Panc1 (cell line): ENCODE measurements around the gene NEK7.

Source experiments
- CTCF ChIP-seq: fragments of 450-650 bp; IDR thresholded peaks from 2 replicates; pipeline ENCODE4 v1.5.1; 2017; ENCODE audit warnings: mild to moderate bottlenecking
- POLR2AphosphoS5 ChIP-seq: IDR thresholded peaks from 2 replicates; pipeline ENCODE4 v1.6.1; 2012; ENCODE audit warnings: mild to moderate bottlenecking, low read depth, low read length, moderate library complexity
- REST ChIP-seq, 2 experiments: IDR thresholded peaks; 2 replicates each; pipeline ENCODE4 v1.6.1; 2011 to 2012; ENCODE audit warnings: low read depth in 2 of 2, control low read depth in 1 of 2, low read length in 1 of 2, mild to moderate bottlenecking in 1 of 2, moderate library complexity in 1 of 2; ENCODE audit not compliant: insufficient read depth in 1 of 2

DNA sequence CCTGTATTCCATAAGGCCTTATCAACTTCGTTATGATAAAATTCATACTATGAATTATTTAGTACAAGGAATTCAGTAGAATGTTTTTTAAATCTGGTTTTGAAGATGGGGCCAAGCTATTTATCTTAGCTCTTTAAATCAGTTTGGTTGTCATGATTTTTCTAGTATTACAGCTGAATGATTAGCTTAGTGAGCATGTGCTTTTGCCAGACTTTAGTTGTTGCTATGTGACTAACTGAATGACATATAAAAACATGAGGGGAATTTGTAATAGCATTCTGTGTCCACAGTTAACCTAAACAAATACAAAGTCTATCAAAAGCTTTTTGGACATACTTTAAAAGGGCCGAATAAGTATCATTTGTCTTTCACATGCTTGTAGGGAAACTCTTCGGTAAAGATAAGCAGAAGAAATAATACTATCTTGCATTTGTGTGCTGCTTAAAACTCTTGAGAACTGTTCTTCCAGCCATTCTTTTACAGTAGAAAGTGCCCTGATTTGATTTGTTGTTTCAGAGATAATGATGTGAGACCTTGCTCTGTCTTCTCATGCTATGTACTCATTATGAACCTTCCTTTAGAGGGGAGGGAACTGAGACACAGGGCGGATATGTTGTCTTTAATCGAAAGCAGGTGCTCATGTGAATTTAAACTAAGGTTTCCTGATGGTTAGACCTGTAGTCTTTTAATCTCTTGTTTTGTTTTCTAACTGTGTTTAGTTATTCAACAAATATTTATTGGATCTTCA lies 18.8 kb downstream of the NEK7 start:
- no peak for TF ChIP-seq CTCF
- TF ChIP-seq POLR2AphosphoS5 = no peak
- TF ChIP-seq REST (IDR thresholded peaks at IDR 0.05; ENCODE audit: insufficient read depth in 1 of 2, low read depth in 2 of 2, low read length in 1 of 2) = no peak
